Stimulated activated CD8-positive, alpha-beta memory T cell treated with anti-CD3 and anti-CD28 coated beads, Interleukin-12 subunit alpha, Interleukin-12 subunit beta, amount 100 ng/mL, for 1 hour (primary cell): ENCODE data around the gene ELF2.
"Not testable (repeated sequence)": the region's sequence is repeated elsewhere in the genome, so short reads cannot be mapped to it uniquely, and the experiment has no call there.

Experiments
- DNase-seq: peaks from one replicate; pipeline ENCODE4 v3.0.0-alpha.2; 2020; ENCODE audit warnings: low read depth

ELF2 gene

GRCh38 chr4:139077567-139078355, 99.3 kb downstream of the ELF2 start:
- DNase-seq = no peak

- no peak for DNase-seq
These were observed 100.8 kb downstream of the ELF2 start for GRCh38 chr4:139076016-139076744.

- DNase-seq = no peak
These were observed 116.4 kb downstream of the ELF2 start for GRCh38 chr4:139060591-139060990.

- not testable (repeated sequence) for DNase-seq
These were observed 118.0 kb downstream of the ELF2 start for GRCh38 chr4:139059026-139059425.

GRCh38 chr4:139054791-139055505, 122.1 kb downstream of the ELF2 start:
- DNase-seq = no peak

- DNase-seq = no peak
These were observed 123.1 kb downstream of the ELF2 start for GRCh38 chr4:139053909-139054308.

GRCh38 chr4:139050446-139050845, 126.6 kb downstream of the ELF2 start:
- no peak for DNase-seq

- DNase-seq = no peak
These were observed 129.0 kb downstream of the ELF2 start for GRCh38 chr4:139048026-139048425.

- DNase-seq = no peak
These were observed 132.7 kb downstream of the ELF2 start for GRCh38 chr4:139044291-139044690.

- DNase-seq = no peak
These were observed 134.0 kb downstream of the ELF2 start for GRCh38 chr4:139042981-139043460.

GRCh38 chr4:139038874-139039443, 138.1 kb downstream of the ELF2 start:
- DNase-seq = no peak

- no peak for DNase-seq
These were observed 140.1 kb downstream of the ELF2 start for GRCh38 chr4:139036885-139037284.

- DNase-seq = no peak
These were observed 141.4 kb downstream of the ELF2 start for GRCh38 chr4:139035650-139036049.

GRCh38 chr4:139030614-139031235, 146.3 kb downstream of the ELF2 start:
- DNase-seq = peak; percentile 71

GRCh38 chr4:139029866-139030363, 147.1 kb downstream of the ELF2 start:
- DNase-seq = not testable (repeated sequence)

- no peak for DNase-seq
These were observed 148.8 kb downstream of the ELF2 start for GRCh38 chr4:139028191-139028661.

GRCh38 chr4:139027776-139028175, 149.2 kb downstream of the ELF2 start:
- DNase-seq = no peak

GRCh38 chr4:139025841-139026240, 151.2 kb downstream of the ELF2 start:
- no peak for DNase-seq

GRCh38 chr4:139024686-139025085, 152.3 kb downstream of the ELF2 start:
- no peak for DNase-seq

GRCh38 chr4:139022835-139023234, 154.2 kb downstream of the ELF2 start:
- DNase-seq = no peak

- not testable (repeated sequence) for DNase-seq
These were observed 155.9 kb downstream of the ELF2 start for GRCh38 chr4:139021071-139021470.
